Activated naive CD4-positive, alpha-beta T cell treated with Interleukin-2 at 50 U/mL for 16 hours (primary cell): ENCODE results near the gene PNCK.

ENCODE experiments used
- DNase-seq: peaks from one replicate; pipeline ENCODE4 v3.0.0-alpha.2; 2020

Gene PNCK

GRCh38 chrX:153657161-153657560, 16.5 kb downstream of the PNCK start:
- no peak for DNase-seq

GRCh38 chrX:153653556-153653955, 20.1 kb downstream of the PNCK start:
- no peak for DNase-seq

- DNase-seq, result no peak
Observed at GRCh38 chrX:153651540-153652079, 22.0 kb downstream of the PNCK start.

DNA sequence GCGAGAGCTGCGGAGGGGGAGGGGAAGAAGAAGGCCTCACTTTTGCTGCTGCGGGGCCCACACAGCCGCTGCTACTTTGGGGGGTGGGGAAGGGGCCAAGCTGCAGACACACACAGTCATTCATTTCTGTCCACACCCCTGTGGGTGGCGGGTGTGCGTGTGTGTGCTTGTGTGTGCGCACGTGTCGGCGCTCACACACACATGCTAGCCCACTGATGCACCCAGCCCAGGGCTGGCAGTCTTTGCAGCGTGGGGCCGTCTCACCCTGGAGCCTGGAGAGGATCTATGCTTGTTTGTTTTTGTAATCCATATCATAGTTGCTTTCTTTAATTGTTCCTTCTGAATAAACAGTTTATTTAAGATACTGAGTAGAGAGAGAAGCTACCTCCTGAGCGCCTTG, 22.7 kb downstream of the PNCK start:
- no peak for DNase-seq

DNA sequence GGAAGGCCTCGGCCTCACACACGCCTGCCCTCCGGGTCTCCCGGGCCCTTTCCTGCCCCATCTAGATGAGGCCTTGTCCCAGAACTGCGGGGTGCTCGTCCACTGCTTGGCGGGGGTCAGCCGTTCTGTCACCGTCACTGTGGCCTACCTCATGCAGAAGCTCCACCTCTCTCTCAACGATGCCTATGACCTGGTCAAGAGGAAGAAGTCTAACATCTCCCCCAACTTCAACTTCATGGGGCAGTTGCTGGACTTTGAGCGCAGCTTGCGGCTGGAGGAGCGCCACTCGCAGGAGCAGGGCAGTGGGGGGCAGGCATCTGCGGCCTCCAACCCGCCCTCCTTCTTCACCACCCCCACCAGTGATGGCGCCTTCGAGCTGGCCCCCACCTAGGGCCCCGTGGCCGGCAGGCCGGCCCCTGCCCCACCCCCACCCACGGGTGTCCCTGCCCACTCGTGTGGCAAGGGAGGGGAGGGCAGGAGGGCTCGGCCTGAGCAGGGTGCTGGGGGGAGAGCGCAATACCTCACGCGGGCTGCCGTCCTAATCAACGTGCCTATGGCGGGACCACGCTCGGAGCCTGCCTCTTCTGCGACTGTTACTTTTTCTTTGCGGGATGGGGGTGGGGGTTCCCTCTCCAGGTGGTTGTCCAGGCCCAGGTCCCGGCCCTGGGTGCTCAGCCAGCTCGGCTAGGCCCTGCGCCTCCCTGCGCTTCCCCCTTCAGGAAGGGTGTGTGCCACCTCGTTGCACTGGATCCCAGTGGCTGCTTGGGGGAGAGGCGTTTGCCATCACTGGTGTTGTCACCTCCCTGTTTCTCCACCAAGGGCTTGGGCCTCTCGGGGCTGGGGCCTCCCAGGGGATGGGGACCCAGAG, 23.5 kb downstream of the PNCK start:
- DNase-seq, result no peak

- peak; percentile 40 for DNase-seq
Observed at GRCh38 chrX:153649178-153649914, 24.3 kb downstream of the PNCK start.

GRCh38 chrX:153648358-153649177, 25.0 kb downstream of the PNCK start:
- DNase-seq, result no peak

DNA sequence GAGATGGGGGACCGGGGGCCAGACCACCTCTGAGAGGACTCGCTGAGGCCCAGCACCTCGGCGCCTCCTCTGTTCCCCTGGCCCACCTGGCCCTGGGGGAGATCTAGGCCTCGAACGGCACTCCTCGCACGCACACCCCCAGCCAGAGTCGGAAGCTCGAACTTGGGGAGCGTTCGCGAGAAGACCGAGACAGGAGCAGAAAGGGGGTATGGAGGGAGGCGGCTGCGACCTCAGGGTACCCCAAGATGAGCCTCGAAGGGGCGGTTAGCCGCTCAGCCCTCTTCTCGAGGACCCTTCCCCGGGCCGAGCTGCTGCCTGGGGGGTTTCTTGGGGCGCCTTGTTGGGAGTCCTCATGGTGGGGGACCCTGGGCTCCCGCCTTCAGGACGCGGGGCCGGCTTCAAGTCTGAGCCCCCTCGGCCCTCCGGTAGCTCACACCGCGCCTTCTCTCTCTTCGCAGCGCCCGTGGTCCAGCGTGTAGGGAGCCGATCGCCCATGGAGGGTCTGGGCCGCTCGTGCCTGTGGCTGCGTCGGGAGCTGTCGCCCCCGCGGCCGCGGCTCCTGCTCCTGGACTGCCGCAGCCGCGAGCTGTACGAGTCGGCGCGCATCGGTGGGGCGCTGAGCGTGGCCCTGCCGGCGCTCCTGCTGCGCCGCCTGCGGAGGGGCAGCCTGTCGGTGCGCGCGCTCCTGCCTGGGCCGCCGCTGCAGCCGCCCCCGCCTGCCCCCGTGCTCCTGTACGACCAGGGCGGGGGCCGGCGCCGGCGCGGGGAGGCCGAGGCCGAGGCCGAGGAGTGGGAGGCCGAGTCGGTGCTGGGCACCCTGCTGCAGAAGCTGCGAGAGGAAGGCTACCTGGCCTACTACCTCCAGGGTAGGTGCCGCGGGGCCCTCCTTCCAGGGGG, 25.9 kb downstream of the PNCK start:
- DNase-seq, result no peak

GRCh38 chrX:153646620-153647373, 26.8 kb downstream of the PNCK start, which contains the start of gene DUSP9:
Gene DUSP9, plus strand, starts transcription at chrX:153647203. Its CDS starts 751 bp downstream, at chrX:153647954.
- DNase-seq, result peak; percentile 14

DNA sequence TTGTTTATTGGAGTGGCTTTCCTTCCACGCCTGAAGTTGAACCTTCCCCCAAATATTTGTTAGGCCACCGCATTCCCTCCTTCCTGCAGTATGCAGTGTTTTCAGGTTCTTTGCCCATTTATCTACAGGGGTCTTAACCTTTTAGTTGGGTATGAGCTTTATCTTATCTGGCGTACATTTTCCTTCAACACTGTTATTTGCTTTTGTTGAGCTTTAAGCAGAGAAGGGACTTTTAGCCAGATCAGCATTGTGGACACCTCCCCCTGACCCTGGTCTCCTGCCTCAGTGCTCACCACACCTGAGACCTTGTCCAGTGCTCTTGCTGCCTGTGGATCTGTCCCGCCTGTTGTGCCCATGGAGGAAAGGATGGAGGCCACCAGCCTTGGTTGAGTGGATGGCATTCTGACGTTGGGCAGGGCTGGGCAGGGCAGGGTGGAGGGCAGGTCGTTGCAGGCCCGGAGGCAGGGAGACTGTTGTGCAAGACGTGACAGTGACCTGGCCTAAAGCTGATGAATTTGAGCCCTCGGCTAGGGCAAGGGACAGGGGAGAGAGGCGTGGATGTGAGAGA, 27.6 kb downstream of the PNCK start:
- no peak for DNase-seq

GRCh38 chrX:153645151-153645550, 28.5 kb downstream of the PNCK start:
- no peak for DNase-seq

DNA sequence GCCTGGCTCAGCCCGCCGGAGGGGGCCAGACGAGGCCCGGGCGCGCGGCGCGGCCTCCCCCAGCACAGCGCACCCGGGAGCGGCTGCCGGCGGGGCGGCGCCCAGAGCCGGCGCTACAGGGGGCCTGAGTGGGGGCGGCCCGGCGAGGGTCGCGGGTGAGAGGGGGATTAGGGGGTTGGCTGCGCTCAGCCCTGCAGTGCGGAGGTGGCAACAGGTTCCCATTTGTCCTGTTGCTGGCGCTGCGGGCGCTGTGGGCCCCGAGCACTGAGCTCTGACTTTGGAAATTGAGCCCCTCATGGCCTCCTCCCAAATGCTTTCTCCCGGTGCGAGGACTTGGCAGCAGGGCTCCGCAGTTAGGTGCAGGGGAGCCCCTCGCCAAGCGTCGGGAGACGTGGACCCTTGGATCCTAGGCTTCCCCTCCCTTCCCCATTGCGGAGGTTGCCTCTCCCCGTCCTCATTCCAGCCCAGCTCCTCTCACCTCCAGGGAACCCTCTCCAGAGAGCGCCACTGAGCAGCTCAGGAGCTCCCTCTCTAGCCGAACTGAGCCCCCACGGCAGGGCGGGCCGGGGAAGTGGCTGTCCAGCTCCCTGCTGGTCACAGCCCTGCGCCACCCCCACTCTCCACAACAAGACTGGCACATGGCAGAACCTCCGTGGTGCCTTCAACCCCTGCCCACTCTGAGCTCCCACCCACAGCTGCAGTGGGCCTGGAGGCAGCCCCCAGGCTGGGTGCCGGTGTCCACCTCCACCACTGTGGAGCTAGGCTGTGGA, 29.1 kb downstream of the PNCK start:
- DNase-seq, result no peak

DNA sequence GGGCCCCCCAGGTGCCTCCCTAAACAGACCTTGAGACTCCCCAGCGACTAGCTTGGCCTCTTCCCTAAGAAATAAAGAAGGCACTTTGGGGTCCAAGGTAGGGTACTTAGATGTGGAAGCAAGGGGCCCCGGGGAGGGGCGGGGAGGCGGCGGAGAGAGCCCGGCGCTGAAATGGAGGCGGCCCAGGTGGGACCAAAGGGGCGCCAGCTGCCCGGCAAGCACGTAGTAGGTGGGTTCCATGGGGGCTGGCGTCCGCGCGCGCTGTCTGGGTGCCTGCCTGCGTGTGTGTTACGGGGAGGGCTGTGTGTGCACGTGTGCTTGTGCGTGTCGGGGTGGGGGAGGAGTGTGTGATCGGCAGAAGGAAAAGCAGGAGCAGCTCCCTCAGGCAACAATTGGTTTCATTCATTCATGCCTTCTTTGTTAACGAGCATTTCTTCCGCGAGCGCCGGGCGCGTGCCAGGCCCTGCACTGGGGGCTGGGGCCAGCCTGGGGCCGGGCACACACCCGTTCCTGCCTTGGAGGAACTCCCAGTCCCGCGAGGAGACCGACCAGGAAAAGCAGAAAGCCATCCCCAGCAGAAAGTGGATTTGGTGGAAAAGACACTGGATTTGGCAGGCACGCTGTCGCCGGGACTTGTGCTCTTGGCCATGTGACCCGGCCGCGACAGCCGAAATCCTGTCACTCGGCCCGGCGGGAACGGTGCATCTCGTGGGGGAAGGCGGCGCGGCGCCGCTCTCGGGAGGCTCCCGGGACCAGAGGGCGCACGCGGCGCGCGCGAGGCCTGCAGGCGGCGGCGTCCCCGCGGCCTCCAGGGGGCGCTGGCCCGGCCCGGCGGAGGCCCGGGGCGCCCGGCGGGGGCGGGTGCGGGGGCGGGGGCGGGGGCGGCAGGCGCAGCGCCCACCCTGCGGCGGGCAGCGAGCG, 29.9 kb downstream of the PNCK start:
- DNase-seq, result peak; percentile 14

GRCh38 chrX:153642655-153643430, 30.8 kb downstream of the PNCK start:
- DNase-seq, result no peak

- DNase-seq, result peak; percentile 11
Observed at GRCh38 chrX:153642051-153642654, 31.5 kb downstream of the PNCK start.

GRCh38 chrX:153641627-153642026, 32.0 kb downstream of the PNCK start:
- no peak for DNase-seq
